GM10847 (cell line): ENCODE measurements around the gene PRRX2.

Source experiments
- POLR2A ChIP-seq: IDR thresholded peaks from 2 replicates; pipeline ENCODE4 v1.6.1; 2011; ENCODE audit not compliant: insufficient read length; ENCODE audit errors: extremely low read depth

Gene PRRX2

DNA sequence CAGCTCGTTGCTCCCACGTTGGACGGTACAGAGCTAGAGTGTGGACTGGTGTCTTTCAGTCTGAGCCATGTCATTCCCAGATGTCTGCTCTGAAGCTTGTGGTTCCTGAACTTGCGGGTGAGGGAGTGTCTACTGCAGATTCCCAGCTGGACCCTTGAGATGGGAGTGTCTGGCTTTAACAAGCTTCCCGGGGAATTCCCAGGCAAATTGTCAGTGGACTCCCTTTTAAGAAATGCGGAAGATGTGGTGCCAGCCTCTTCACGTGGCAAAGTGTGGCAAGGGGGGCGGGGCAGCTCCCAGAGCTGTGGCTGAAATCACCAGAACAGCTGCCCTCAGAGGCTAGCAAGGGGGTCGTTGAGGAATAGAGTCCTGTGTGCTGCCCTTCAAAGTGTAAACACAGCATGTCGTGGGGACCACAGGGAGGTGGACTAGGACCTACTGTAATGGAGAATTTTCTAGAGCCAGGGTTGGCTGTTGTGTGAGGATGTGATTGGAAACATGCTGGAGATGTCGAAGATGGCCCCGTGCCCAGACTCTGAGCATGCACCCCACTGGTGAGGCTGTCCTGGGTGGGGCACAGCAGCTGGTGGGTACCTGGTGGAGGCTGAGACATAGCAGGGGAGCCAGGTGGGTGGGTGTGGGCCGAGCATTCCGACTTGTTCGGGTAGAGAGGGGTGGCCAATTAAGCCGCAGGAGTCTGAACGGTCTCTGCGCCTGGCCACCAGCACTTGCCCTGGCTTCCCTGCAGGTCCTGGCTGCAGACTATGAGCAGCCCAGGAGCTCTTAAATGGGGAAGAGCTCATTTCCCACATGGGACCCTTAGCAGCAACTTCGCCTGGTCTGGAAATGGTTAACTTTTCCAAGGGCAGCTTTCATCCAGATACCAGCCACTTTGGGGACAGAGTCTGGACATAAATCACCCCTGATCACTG lies 37.4 kb downstream of the PRRX2 start:
- no peak for TF ChIP-seq POLR2A

DNA sequence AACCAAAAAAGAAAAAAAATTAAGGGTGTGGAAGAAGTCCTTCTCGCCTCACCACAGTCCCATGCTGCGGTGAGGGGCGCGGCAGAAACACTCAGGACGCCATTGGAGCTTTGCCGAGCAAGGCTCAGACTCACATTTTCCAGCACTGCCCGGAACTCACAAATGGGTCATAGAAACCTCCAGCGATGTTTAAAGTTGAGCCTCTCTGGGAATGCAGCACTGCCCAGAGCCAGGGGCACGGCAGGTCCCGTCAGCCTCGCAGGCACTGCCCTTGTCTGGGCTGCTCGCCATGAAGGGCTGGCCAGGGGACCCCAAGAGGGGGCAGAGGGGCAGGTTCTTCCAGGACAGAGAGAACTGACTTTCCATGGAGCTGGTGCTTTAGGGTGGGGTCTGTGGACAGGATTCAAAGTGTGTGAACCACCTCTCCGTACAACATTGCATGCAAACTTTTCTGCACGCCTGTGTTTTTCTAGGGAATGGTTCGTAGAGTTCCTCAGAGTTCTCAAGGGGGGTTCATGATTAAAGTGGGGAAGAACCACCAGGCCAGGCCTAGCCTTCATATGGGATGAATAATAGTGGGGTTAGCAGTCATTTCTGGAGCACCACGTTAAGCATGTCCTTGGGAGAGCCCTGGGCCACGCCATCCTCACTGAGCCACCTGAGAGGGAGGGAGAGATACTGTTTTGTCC lies 38.4 kb downstream of the PRRX2 start:
- no peak for TF ChIP-seq POLR2A

GRCh38 chr9:129704807-129705206 lies 39.4 kb downstream of the PRRX2 start:
- TF ChIP-seq POLR2A, result no peak

- TF ChIP-seq POLR2A, result no peak
These were observed 43.3 kb downstream of the PRRX2 start for GRCh38 chr9:129708793-129709192.

DNA sequence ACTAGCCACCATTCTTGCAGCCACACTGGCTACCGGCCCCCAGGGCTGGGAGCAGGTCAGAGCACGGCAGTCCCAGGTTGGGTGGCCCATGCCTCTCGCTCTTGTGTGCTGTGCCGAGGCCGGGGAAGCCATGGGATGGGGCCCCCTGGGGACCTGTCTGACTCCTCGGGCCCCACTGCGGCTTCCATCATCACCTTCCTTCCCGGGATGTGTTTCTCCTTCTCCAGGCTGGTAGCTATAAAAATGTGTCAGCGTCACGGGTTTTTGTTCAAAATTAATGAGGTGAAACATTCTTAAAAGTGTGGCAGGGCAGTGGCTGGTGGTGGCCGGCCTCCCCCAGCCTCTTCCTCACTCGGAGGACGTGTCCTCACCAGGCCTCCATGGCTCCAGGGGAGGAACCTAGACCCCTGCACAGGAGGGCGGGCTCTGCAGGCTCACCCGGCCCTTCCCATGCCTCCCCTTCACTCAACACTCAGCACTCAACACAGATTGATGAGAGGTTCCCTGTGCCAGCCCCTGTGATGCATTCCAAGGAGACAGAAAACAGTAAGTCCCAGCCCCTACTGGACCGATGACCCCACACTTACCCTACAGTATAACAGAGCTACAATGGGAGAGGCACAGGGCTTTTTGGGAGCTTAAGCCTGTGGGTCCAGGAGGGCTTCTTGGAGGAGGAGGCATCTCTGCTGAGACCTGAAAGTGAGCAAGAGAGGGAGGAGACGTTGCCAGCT lies 44.2 kb downstream of the PRRX2 start:
- no peak for TF ChIP-seq POLR2A

DNA sequence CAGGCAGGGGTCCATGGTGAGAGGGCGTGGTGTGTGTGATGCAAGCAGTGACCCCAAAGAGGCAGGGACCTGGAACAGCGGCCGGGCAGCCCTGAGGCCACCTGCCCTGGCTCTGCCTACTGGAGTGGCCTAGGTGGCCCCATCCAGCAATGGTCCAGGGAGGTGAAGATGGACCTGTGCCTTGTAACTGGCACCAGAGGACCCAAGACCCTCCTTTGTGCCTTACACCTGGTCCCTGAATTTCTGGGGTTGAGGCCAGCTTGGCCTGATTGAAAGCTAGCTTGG lies 44.7 kb downstream of the PRRX2 start:
- no peak for TF ChIP-seq POLR2A

DNA sequence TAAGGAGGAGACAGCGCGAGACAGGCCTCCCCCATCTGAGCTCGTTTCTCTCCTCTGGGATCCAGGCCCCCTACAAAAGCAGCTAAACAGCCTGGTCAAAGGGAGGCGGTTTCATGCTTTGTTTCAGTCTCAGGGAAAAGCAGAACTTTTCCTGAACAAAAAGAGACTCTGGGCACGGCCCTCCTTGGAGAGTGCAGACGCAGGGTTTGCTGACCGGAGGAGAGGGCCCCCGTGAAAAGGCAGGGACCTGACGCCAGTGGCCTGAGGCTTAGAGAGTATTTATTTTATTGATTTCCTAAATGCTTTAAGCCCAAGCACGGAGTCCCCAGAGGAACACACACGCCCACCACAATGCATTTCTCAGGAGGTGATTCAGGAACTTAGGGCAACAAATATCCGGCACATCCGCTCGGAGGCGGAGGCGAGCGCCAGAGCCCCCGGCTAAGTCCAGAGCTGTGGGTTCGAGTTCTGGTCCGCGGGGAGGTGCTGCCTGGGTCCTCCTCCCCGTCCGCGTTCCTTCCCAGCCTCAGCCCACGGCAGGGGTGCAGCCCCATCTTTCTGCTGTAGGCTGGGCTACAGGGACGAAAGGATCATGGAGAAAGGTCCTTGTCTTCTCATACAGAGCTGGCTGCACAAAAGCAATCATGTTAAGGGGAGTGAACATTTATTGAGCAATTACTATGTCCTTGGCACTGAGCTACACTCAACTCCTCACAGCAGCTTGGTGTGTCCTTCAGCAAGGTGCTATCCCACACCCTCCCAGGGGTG lies 47.4 kb downstream of the PRRX2 start:
- no peak for TF ChIP-seq POLR2A

DNA sequence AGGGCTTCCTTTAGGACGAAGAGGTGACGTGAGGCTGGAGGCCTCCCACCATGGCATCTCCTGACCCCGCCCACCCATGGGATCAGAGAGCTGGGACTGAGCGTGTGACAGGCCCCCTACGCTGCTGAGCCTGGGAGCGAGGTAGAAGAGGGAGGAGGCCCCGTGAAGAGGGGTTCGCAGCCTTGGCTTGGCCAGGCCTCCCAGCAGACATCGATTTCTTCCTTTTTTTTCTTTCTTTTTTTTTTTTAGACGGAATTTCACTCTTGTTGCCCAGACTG lies 47.9 kb downstream of the PRRX2 start:
- TF ChIP-seq POLR2A, result no peak

DNA sequence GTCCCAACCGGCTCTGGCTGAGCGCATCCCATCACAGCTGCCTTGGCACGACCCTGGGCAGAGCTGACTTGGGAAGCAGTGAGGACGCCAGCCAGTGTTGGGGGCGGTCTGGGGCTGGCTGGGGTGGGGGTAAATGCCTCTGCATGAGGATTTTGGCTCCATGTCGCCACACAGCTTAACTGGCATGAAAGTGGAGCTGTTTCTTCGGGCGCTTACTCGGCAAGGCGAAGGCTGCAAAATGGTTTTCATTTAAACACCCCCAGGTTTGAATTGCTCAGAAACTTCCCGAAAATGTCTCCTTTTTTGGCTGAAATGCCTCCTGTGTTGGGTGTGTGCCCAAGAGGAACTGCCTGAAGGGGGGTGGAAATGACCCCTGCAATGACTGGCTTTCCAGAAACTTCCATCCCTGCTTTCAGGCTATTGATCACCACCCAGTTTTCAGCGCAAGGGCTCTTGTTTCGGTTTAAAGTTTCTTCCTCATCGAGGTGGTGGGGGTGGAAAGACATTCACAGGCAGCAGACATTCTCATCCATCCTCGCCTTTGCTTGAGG lies 49.1 kb downstream of the PRRX2 start:
- TF ChIP-seq POLR2A, result no peak

DNA sequence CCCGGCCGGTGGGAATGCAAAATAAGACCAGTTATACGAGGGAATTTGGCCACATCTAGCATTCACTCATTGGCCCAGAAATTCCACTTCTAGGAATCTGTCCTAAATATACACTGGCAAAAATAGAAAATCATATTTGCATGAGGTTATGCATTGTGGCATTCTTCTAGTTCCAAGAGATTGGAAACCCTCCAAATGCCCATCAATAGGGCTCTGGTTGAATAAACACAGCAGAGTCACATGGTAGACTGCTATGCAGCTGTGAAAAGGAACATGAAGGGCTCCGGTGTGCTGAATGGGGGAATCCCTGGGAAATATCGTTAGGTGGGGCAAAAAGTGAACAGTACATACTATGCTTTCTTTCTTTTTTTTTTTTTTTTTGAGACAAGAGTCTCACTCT lies 50.6 kb downstream of the PRRX2 start:
- TF ChIP-seq POLR2A, result no peak

DNA sequence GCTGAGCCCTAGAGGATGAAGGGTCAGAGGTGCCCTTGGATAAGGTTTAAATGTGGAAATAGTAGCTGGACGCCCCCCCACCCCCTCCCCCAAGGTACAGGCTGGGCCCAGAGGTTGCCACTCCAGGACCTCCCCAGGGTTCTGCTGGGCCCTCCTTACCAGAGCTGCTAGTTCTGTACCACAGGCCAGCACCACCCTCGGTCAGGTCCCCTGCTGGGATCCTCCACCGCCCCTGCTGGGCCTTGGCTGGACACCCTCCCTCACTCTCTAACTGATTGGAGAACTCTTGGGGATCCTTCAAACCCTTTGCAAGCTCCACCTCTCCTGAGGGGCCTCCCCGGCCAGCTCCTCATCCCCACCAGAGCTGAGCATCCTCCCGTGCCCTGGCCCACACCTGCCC lies 52.5 kb downstream of the PRRX2 start:
- no peak for TF ChIP-seq POLR2A

GRCh38 chr9:129718647-129719046 lies 53.2 kb downstream of the PRRX2 start:
- TF ChIP-seq POLR2A, result no peak

- no peak for TF ChIP-seq POLR2A
These were observed 53.7 kb downstream of the PRRX2 start for GRCh38 chr9:129719135-129719534.

- TF ChIP-seq POLR2A, result no peak
These were observed 54.9 kb downstream of the PRRX2 start for GRCh38 chr9:129720181-129720864.
